Common myeloid progenitor, CD34-positive (primary cell): Measurements from ENCODE around the gene TLCD3A.

Experiments
- CTCF ChIA-PET: fragments of 350-600 bp; sonication (Branson Sonifier 250); formaldehyde crosslinking; loops from one replicate; lab custom pipeline; 2021; ENCODE audit warnings: antibody characterized with exemption; lab: Charles Lee
- POLR2A ChIA-PET: fragments of 350-600 bp; sonication (Branson Sonifier 250); formaldehyde crosslinking; loops from one replicate; lab custom pipeline; 2021; ENCODE audit warnings: antibody characterized with exemption; lab: Charles Lee
- DNase-seq, 3 donors: peaks; one replicate each; pipeline versions ENCODE4 v3.0.0 to v3.0.0-alpha.2; 2013
- H3K27ac ChIP-seq, 2 experiments: 1 replicate in 1 of 2; 2 replicates in 1 of 2; pipeline ENCODE4 v1.7.0; 2013; ENCODE audit warnings: inconsistent platforms in 2 of 2, low read length in 2 of 2, mild to moderate bottlenecking in 2 of 2, low read depth in 1 of 2, moderate library complexity in 1 of 2; ENCODE audit not compliant: severe bottlenecking in 2 of 2, insufficient read depth in 1 of 2, poor library complexity in 1 of 2
- H3K27me3 ChIP-seq, 5 experiments: replicated peaks in 2 of 5; 1 replicate in 3 of 5; 2 replicates in 2 of 5; pipeline versions ENCODE4 v1.6.1 to v1.7.0; 2013; ENCODE audit warnings: low read length in 4 of 5, mild to moderate bottlenecking in 2 of 5, moderate library complexity in 2 of 5, inconsistent platforms in 1 of 5; ENCODE audit not compliant: insufficient read depth in 5 of 5, control insufficient read depth in 4 of 5
- H3K36me3 ChIP-seq, 4 experiments: 1 replicate in 2 of 4; 2 replicates in 2 of 4; pipeline versions ENCODE4 v1.6.1 to v1.7.0; 2013; ENCODE audit warnings: low read length in 3 of 4, control low read depth in 1 of 4, mild to moderate bottlenecking in 1 of 4; ENCODE audit not compliant: control insufficient read depth in 4 of 4, insufficient read depth in 4 of 4
- H3K4me1 ChIP-seq, 4 experiments: 1 replicate in 3 of 4; 2 replicates in 1 of 4; pipeline versions ENCODE4 v1.6.1 to v1.7.1; 2013; ENCODE audit warnings: low read length in 3 of 4, mild to moderate bottlenecking in 3 of 4, control low read depth in 1 of 4, inconsistent platforms in 1 of 4, moderate library complexity in 1 of 4; ENCODE audit not compliant: control insufficient read depth in 4 of 4, insufficient read depth in 4 of 4; ENCODE audit errors: control extremely low read depth in 1 of 4
- H3K4me3 ChIP-seq, 7 experiments: 1 replicate in 4 of 7; 2 replicates in 3 of 7; pipeline versions ENCODE4 v1.5.1 to v1.7.0; 2013; ENCODE audit warnings: mild to moderate bottlenecking in 7 of 7, low read length in 6 of 7, moderate library complexity in 6 of 7, inconsistent platforms in 2 of 7, low read depth in 2 of 7, control low read depth in 1 of 7; ENCODE audit not compliant: insufficient read depth in 4 of 7, control insufficient read depth in 1 of 7; ENCODE audit errors: extremely low read depth in 1 of 7
- H3K9me3 ChIP-seq, 5 experiments: 1 replicate in 4 of 5; 2 replicates in 1 of 5; pipeline versions ENCODE4 v1.6.1 to v1.7.1; 2013; ENCODE audit warnings: low read length in 4 of 5, mild to moderate bottlenecking in 2 of 5, inconsistent platforms in 1 of 5, low read depth in 1 of 5, moderate library complexity in 1 of 5; ENCODE audit not compliant: control insufficient read depth in 4 of 5, insufficient read depth in 2 of 5; ENCODE audit errors: control extremely low read depth in 1 of 5
- WGBS: methylation state at CpG from one replicate; pipeline ENCODE4 v1.1.5; 2013; ENCODE audit not compliant: insufficient coverage; 5-methylcytosine and 5-hydroxymethylcytosine counted together

The TLCD3A gene

GRCh38 chr17:742147-742793 is 9.9 kb downstream of the TLCD3A start:
- Histone ChIP-seq H3K36me3 (peaks cover 16 to 80% (median 55%) of the 10 kb centered on the region in 4 experiments), H3K4me3 (no peak overlapping the region), H3K4me1 (peaks cover 11 to 13% (median 13%) of the 10 kb centered on the region in 4 experiments), H3K27ac (no peak overlapping the region), H3K27me3 (no peaks in the 10 kb centered on the region), H3K9me3 (no peaks in the 10 kb centered on the region)
- CTCF ChIA-PET: interaction anchor here (1.2 kb wide), 1 partner anchor 9 kb away, joined by 3 read pairs; no protein-coding TSS in a partner anchor
- POLR2A ChIA-PET: no interaction called here
- no peak for DNase-seq
- 96% methylated on average over 10 of the region's 11 CpGs for WGBS

GRCh38 chr17:743139-743538 is 10.7 kb downstream of the TLCD3A start:
- CTCF ChIA-PET: no interaction called here

GRCh38 chr17:744937-745336 is 12.5 kb downstream of the TLCD3A start:
- WGBS: 85% methylated on average over 8 of the region's 9 CpGs
- Histone ChIP-seq H3K27ac (no peak overlapping the region), H3K36me3 (peaks cover 16 to 85% (median 63%) of the 10 kb centered on the region in 4 experiments), H3K4me3 (no peak overlapping the region), H3K9me3 (peaks cover 0 to 3% (median 0%) of the 10 kb centered on the region in 5 experiments), H3K27me3 (no peaks in the 10 kb centered on the region), H3K4me1 (peaks cover 8% of the 10 kb centered on the region in 4 experiments)
- POLR2A ChIA-PET: no interaction called here
- CTCF ChIA-PET: interaction anchor here (1.4 kb wide), 1 partner anchor 9 kb away, joined by 3 read pairs; no protein-coding TSS in a partner anchor
- no peak for DNase-seq

More at GRCh38 chr17:743139-743538, 10.7 kb downstream of the TLCD3A start:
- Histone ChIP-seq H3K27me3 (no peaks in the 10 kb centered on the region), H3K4me1 (peaks cover 11 to 13% (median 13%) of the 10 kb centered on the region in 4 experiments), H3K36me3 (peaks cover 16 to 84% (median 61%) of the 10 kb centered on the region in 4 experiments), H3K27ac (no peak overlapping the region), H3K9me3 (no peaks in the 10 kb centered on the region), H3K4me3 (no peak overlapping the region)
- no peak for DNase-seq
- WGBS: 100% methylated on average over 3 of the region's 4 CpGs
- POLR2A ChIA-PET: no interaction called here

GRCh38 chr17:745406-745805 is 13.0 kb downstream of the TLCD3A start:
- 93% methylated on average over 11 of the region's 11 CpGs for WGBS
- no peak overlapping the region for H3K27ac ChIP-seq
- peaks cover 0 to 3% (median 0%) of the 10 kb centered on the region in 5 experiments for H3K9me3 ChIP-seq
- DNase-seq: no peak
- peaks cover 3 to 6% (median 6%) of the 10 kb centered on the region in 4 experiments for H3K4me1 ChIP-seq
- no peaks in the 10 kb centered on the region for H3K27me3 ChIP-seq
- ChIA-PET POLR2A (no interaction called here), CTCF (interaction anchor here (1.4 kb wide), 1 partner anchor 9 kb away, joined by 3 read pairs; no protein-coding TSS in a partner anchor)
- peaks cover 16 to 85% (median 63%) of the 10 kb centered on the region in 4 experiments for H3K36me3 ChIP-seq
- H3K4me3 ChIP-seq: no peak overlapping the region

GRCh38 chr17:746181-746580 is 13.8 kb downstream of the TLCD3A start:
- 98% methylated on average over 9 of the region's 9 CpGs for WGBS
- no peak overlapping the region for H3K27ac ChIP-seq
- H3K4me3 ChIP-seq: no peak overlapping the region
- no peak for DNase-seq
- CTCF ChIA-PET: interaction anchor here (1.4 kb wide), 1 partner anchor 10 kb away, joined by 3 read pairs; no protein-coding TSS in a partner anchor
- H3K27me3 ChIP-seq: no peaks in the 10 kb centered on the region
- H3K9me3 ChIP-seq: peaks cover 0 to 3% (median 0%) of the 10 kb centered on the region in 5 experiments
- H3K36me3 ChIP-seq: peaks cover 15 to 79% (median 61%) of the 10 kb centered on the region in 4 experiments
- POLR2A ChIA-PET: no interaction called here
- H3K4me1 ChIP-seq: peaks cover 7 to 10% (median 9%) of the 10 kb centered on the region in 4 experiments

- H3K27ac ChIP-seq: no peak overlapping the region
- POLR2A ChIA-PET: no interaction called here
- no peak for DNase-seq
- peaks cover 0 to 3% (median 0%) of the 10 kb centered on the region in 5 experiments for H3K9me3 ChIP-seq
- H3K4me1 ChIP-seq: peaks cover 7 to 18% (median 16%) of the 10 kb centered on the region in 4 experiments
- H3K27me3 ChIP-seq: no peaks in the 10 kb centered on the region
- CTCF ChIA-PET: interaction anchor here (1.3 kb wide), 1 partner anchor 10 kb away, joined by 3 read pairs; no protein-coding TSS in a partner anchor
- peaks cover 13 to 70% (median 54%) of the 10 kb centered on the region in 4 experiments for H3K36me3 ChIP-seq
- WGBS: 95% methylated on average over 36 of the region's 38 CpGs
- H3K4me3 ChIP-seq: no peak overlapping the region
Observed at GRCh38 chr17:746783-747629, 14.6 kb downstream of the TLCD3A start.
